ENCODE results near the gene INSM2. TPM values are rescaled to one million over a fixed set of nuclear protein-coding genes. Genes with fewer than 3 reads are reported as not detected.

The INSM2 gene
- total and polyA plus RNA-seq, 2 experiments from 2014 or later = not detected

- no peaks in the 10 kb centered on the region for H3K9me2 ChIP-seq (ENCODE audit: insufficient read depth)
- in situ Hi-C loops (cut with MboI) = no loop called here
- no peaks in the 10 kb centered on the region for H3K79me2 ChIP-seq (ENCODE audit: insufficient read depth)
- no peak overlapping the region for H3K27ac ChIP-seq
- DNase-seq = no peak
- H3K4me3 ChIP-seq = no peak overlapping the region
- H2AFZ ChIP-seq = no peak overlapping the region
- TF ChIP-seq EZH2 (IDR thresholded peaks at IDR 0.05; ENCODE audit: insufficient read depth, poor library complexity, severe bottlenecking) (no peak), EZH2phosphoT487 (IDR thresholded peaks at IDR 0.05; ENCODE audit: insufficient read depth, low read depth) (no peak)
- H3K9me3 ChIP-seq (ENCODE audit: low read depth) = no peaks in the 10 kb centered on the region
- no peaks in the 10 kb centered on the region for H3K4me1 ChIP-seq (ENCODE audit: insufficient read depth)
- H3K4me2 ChIP-seq (ENCODE audit: unreplicated experiment) = no peak overlapping the region
- WGBS, 2 experiments (ENCODE audit: low coverage in 1 of 2, low lambda C conversion rate in 2 of 2, missing lambda C conversion rate in 2 of 2) = 35 to 46% methylated on average over 4 of the region's 4 CpGs
- H3F3A ChIP-seq (ENCODE audit: insufficient read depth) = no peaks in the 10 kb centered on the region
- no peak overlapping the region for H3K9ac ChIP-seq
- H3K27me3 ChIP-seq (replicated peaks; ENCODE audit: insufficient read depth) = peaks cover 8% of the 10 kb centered on the region; the same call in 1 of the 2 replicates
- H4K20me1 ChIP-seq (ENCODE audit: insufficient read depth) = no peaks in the 10 kb centered on the region
- H3K36me3 ChIP-seq (ENCODE audit: low read depth) = no peaks in the 10 kb centered on the region
Observed at GRCh38 chr14:35512765-35513164, 21.2 kb upstream of the INSM2 start.

- Histone ChIP-seq H3K27ac (no peak overlapping the region), H3K79me2 (ENCODE audit: insufficient read depth) (no peaks in the 10 kb centered on the region), H3K36me3 (ENCODE audit: low read depth) (no peaks in the 10 kb centered on the region), H3K9me2 (ENCODE audit: insufficient read depth) (no peaks in the 10 kb centered on the region), H2AFZ (no peak overlapping the region), H3K4me1 (ENCODE audit: insufficient read depth) (no peaks in the 10 kb centered on the region), H3K4me3 (no peak overlapping the region), H3K4me2 (ENCODE audit: unreplicated experiment) (no peak overlapping the region), H3F3A (ENCODE audit: insufficient read depth) (no peaks in the 10 kb centered on the region), H3K27me3 (replicated peaks; ENCODE audit: insufficient read depth) (0 out of 2 replicates have a peak, but pooled peaks cover 8% of the 10 kb centered on the region), H4K20me1 (ENCODE audit: insufficient read depth) (no peaks in the 10 kb centered on the region), H3K9me3 (ENCODE audit: low read depth) (no peaks in the 10 kb centered on the region), H3K9ac (no peak overlapping the region)
- TF ChIP-seq EZH2 (IDR thresholded peaks at IDR 0.05; ENCODE audit: insufficient read depth, poor library complexity, severe bottlenecking) (no peak), EZH2phosphoT487 (IDR thresholded peaks at IDR 0.05; ENCODE audit: insufficient read depth, low read depth) (no peak)
- no peak for DNase-seq
- in situ Hi-C loops (cut with MboI) = no loop called here
- WGBS, 2 experiments (ENCODE audit: low coverage in 1 of 2, low lambda C conversion rate in 2 of 2, missing lambda C conversion rate in 2 of 2) = 56 to 74% methylated on average over 1 of the region's 1 CpG
Observed at GRCh38 chr14:35515916-35516315, 18.0 kb upstream of the INSM2 start.

- Histone ChIP-seq H3K9ac (no peak overlapping the region), H3K79me2 (ENCODE audit: insufficient read depth) (no peaks in the 10 kb centered on the region), H3K9me2 (ENCODE audit: insufficient read depth) (no peaks in the 10 kb centered on the region), H3K36me3 (ENCODE audit: low read depth) (no peaks in the 10 kb centered on the region), H3K4me2 (ENCODE audit: unreplicated experiment) (no peak overlapping the region), H2AFZ (no peak overlapping the region), H3K9me3 (ENCODE audit: low read depth) (no peaks in the 10 kb centered on the region), H3K4me1 (ENCODE audit: insufficient read depth) (no peaks in the 10 kb centered on the region), H3K4me3 (no peak overlapping the region), H3F3A (ENCODE audit: insufficient read depth) (no peaks in the 10 kb centered on the region), H3K27ac (no peak overlapping the region), H4K20me1 (ENCODE audit: insufficient read depth) (no peaks in the 10 kb centered on the region), H3K27me3 (replicated peaks; ENCODE audit: insufficient read depth) (0 out of 2 replicates have a peak, but pooled peaks cover 8% of the 10 kb centered on the region)
- in situ Hi-C loops (cut with MboI) = no loop called here
- 34 to 49% methylated on average over 2 of the region's 2 CpGs for WGBS, 2 experiments (ENCODE audit: low coverage in 1 of 2, low lambda C conversion rate in 2 of 2, missing lambda C conversion rate in 2 of 2)
- TF ChIP-seq EZH2 (IDR thresholded peaks at IDR 0.05; ENCODE audit: insufficient read depth, poor library complexity, severe bottlenecking) (no peak), EZH2phosphoT487 (IDR thresholded peaks at IDR 0.05; ENCODE audit: insufficient read depth, low read depth) (no peak)
- DNase-seq = no peak
Observed at GRCh38 chr14:35519986-35520385, 14.0 kb upstream of the INSM2 start.

- no peaks in the 10 kb centered on the region for H3K9me2 ChIP-seq (ENCODE audit: insufficient read depth)
- H3F3A ChIP-seq (ENCODE audit: insufficient read depth) = no peaks in the 10 kb centered on the region
- peaks cover 16% of the 10 kb centered on the region for H3K27me3 ChIP-seq (replicated peaks; ENCODE audit: insufficient read depth)
- no peaks in the 10 kb centered on the region for H3K9me3 ChIP-seq (ENCODE audit: low read depth)
- H3K79me2 ChIP-seq (ENCODE audit: insufficient read depth) = no peaks in the 10 kb centered on the region
- H3K9ac ChIP-seq = no peak overlapping the region
- H3K4me2 ChIP-seq (ENCODE audit: unreplicated experiment) = no peak overlapping the region
- no peak for DNase-seq
- no peaks in the 10 kb centered on the region for H3K36me3 ChIP-seq (ENCODE audit: low read depth)
- TF ChIP-seq EZH2 (IDR thresholded peaks at IDR 0.05; ENCODE audit: insufficient read depth, poor library complexity, severe bottlenecking) (no peak), EZH2phosphoT487 (IDR thresholded peaks at IDR 0.05; ENCODE audit: insufficient read depth, low read depth) (no peak)
- H4K20me1 ChIP-seq (ENCODE audit: insufficient read depth) = no peaks in the 10 kb centered on the region
- no peak overlapping the region for H3K4me3 ChIP-seq
- H3K27ac ChIP-seq = no peak overlapping the region
- no peak overlapping the region for H2AFZ ChIP-seq
- WGBS, 2 experiments (ENCODE audit: low coverage in 1 of 2, low lambda C conversion rate in 2 of 2, missing lambda C conversion rate in 2 of 2) = 54 to 66% methylated on average over 3 of the region's 3 CpGs
- H3K4me1 ChIP-seq (ENCODE audit: insufficient read depth) = no peaks in the 10 kb centered on the region
- in situ Hi-C loops (cut with MboI) = no loop called here
Observed at GRCh38 chr14:35525695-35526094, 8.3 kb upstream of the INSM2 start.

- Histone ChIP-seq H3K9me2 (ENCODE audit: insufficient read depth) (no peaks in the 10 kb centered on the region), H4K20me1 (ENCODE audit: insufficient read depth) (no peaks in the 10 kb centered on the region), H3K4me3 (no peak overlapping the region), H3F3A (ENCODE audit: insufficient read depth) (no peaks in the 10 kb centered on the region), H3K79me2 (ENCODE audit: insufficient read depth) (no peaks in the 10 kb centered on the region), H3K4me1 (ENCODE audit: insufficient read depth) (no peaks in the 10 kb centered on the region), H3K27me3 (replicated peaks; ENCODE audit: insufficient read depth) (peaks cover 27% of the 10 kb centered on the region), H3K9me3 (ENCODE audit: low read depth) (no peaks in the 10 kb centered on the region), H3K27ac (no peak overlapping the region), H3K9ac (no peak overlapping the region), H2AFZ (no peak overlapping the region), H3K4me2 (ENCODE audit: unreplicated experiment) (no peak overlapping the region), H3K36me3 (ENCODE audit: low read depth) (no peaks in the 10 kb centered on the region)
- no peak for DNase-seq
- 37 to 44% methylated on average over 2 of the region's 2 CpGs for WGBS, 2 experiments (ENCODE audit: low coverage in 1 of 2, low lambda C conversion rate in 2 of 2, missing lambda C conversion rate in 2 of 2)
- in situ Hi-C loops (cut with MboI) = no loop called here
- TF ChIP-seq EZH2 (IDR thresholded peaks at IDR 0.05; ENCODE audit: insufficient read depth, poor library complexity, severe bottlenecking) (no peak), EZH2phosphoT487 (IDR thresholded peaks at IDR 0.05; ENCODE audit: insufficient read depth, low read depth) (no peak)
Observed at GRCh38 chr14:35526962-35527361, 7.0 kb upstream of the INSM2 start.

Measured in GM23248 (cell line).